ENCODE data around the gene CCDC61.

GRCh38 chr19:46065486-46066071, 70.3 kb downstream of the CCDC61 start:
- TF ChIP-seq CTCF (conservative IDR thresholded peaks at IDR 0.05): no peak
- no peak for TF ChIP-seq EZH2 (IDR thresholded peaks at IDR 0.05; ENCODE audit: low read depth)

All from PC-9 (cell line).